Kidney tubule cell (primary cell): ENCODE measurements around the gene RASGRP3.
"Not testable (repeated sequence)": the region's sequence is repeated elsewhere in the genome, so short reads cannot be mapped to it uniquely, and the experiment has no call there.

Source experiments
- DNase-seq: peaks from one replicate; pipeline ENCODE4 v3.0.0-alpha.2; 2018; ENCODE audit warnings: low spot score

Gene RASGRP3

DNA sequence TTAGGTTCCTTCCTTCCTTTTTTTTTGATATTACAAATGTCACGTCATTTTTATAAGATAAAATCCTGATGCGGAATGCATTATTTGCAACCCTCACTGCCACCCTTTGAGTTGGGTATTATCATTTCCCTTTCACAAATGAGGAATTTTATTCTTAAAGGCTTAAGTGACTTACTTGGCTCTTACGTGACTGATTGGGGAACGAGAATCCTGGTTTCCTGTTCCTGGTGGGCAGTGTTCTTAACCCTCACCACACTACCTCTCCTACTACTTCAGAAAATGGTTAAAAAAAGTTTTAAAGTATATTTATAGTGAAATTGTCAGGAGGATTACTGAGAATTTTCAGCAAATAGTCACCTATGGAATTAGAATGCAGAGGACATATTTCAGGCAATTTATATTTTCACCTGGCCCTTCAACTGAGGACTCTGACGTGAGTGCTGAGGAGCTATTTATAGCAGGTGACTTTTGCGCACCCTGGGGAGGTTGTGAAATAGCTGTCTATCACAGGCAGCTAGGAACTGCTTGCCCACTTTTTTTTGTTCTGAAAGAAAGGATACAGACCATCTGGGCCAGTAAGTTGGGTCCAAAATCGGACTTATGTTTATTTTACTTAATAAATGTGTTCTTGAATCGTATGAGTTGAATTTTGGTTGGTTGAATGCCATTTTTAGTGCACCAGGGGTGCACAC, 18.7 kb upstream of the RASGRP3 start:
- DNase-seq = peak; percentile 28

DNA sequence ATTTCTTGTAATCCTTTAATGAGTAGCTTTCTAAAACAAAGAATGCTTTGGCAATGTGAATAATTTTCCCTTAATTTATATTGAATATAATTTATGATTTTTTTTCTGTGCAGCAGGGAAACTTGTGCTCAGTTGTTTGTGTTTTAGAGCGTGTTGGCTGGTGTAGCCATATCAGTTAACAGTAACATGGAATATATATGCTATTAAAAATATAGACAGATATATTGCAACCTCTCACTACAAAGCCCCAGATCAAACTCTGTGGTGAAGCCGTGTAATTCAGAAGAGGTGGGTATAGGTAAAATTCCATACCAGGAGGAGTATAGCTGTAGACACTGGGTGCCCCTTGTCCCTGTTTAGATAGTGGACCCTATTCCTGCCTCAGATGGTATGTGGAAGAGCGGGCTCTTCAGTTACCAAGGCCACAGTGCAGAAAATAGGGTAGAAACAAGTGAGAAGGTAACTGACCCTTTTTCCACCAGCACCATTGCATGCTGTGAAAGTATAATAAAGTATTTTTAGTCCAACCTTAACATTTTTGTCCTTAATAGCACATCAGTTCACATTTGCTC, 18.1 kb upstream of the RASGRP3 start:
- no peak for DNase-seq

DNA sequence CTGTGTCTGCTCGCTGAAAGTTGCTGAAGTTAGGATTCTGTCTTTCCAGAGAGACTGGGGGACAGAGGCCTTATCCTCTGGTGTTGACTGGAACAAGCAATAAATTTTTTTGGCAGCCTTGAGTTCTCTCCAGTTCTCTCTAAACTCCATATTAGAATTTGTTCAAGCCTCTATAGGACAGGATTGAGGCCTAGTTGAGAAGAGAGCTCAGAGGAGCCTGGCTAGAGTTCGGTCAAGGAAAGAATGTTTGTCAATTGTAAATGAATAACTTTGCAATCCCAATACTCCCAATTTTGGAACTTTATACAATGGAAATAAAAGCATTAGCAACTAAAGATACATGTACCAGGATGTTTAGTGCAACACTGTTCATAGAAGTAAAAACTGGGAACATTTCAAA, 16.7 kb upstream of the RASGRP3 start:
- no peak for DNase-seq

DNA sequence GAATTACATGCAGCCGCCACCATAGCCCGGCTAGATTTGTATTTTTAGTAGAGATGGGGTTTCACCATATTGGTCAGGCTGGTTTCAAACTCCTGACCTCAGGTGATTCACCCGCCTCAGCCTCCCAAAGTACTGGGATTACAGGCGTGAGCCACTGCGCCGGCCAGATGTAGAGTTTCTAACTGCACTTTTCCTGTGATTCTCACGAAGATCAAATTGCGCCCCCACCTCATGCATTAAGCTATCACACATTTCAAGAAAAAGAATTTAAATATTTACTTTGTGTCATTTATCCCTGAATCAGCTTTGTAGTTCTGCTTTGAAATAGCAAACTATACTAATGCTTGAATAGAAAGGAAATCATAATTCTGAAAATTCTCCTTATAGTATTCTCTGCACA, 13.9 kb upstream of the RASGRP3 start:
- not testable (repeated sequence) for DNase-seq

DNA sequence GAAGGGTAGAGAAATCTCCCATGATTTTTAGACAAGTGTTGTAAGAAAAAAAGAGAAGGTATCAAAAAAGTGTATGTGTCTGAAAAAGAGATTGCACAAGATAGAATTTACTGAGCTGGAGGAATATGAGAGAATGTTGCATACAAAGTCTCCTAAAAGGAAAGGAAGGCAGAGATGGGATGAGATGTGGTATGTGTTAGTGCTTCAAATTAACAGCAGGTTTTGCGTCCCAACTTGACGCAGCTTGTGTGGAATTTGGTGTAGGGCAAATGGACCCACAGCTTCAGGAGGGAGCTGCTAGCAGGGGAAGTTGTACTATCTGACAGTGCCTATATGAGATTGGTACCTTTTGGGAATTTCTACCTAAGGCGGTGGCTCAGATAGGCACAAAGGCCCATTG, 9.0 kb upstream of the RASGRP3 start:
- no peak for DNase-seq

DNA sequence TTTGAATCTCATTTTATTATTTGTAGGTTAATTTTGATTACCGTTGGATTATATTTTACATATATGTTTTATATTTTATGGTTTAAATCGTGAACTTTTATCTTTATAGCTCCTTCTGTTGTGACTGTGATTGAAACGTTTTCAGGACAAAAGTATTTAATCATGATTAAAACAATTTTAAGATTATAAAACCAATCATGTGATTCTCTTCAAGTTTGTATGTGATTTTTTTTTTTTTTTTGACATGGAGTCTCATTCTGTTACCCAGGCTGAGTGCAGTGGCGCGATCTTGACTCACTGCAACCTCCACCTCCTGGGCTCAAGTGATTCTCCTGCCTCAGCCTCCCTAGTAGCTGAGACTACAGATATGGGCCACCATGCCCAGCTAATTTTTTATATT, 7.2 kb upstream of the RASGRP3 start:
- DNase-seq = no peak

DNA sequence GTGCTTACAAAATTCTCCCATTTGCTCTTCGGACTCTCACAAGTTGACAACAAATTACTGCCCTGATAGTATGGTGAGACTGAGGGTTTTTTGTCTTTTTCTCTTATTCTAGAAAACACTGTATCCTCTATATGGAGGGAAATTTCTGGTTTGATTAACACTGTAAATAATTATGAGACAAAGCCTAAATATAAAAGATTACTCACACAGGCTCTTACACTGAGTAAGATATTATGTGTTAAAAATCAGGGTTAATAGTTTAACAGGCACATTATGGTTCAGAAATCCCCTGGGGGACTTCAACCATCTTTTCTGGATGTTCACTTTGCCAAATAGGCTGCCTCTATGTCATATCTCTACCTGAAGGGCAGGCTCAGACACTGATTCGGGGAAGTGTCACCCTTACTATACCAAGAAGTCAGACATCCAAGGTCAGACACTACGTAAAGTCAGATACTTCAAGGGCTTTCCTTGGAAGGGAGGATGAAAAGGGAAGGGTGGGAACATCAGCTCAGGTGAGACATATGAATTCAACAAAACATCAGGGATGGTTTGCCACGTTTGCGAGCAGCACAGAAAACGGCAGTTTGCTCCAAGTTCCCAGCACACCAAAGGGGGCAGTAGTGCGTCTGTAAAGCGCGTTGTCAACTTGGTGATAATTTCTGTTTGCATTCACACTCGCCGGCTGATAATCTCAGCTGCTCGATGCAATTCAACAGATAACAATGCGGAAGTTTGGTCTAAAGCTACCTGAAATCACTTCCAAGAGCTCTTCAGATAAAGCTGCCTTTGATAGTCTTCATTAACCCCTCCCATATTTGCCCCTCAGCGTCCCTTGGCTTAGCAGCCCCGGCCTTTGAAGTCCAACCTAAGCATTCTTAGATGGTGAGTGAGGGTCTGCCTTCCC, 972 bp upstream of the RASGRP3 start:
- peak; percentile 96 for DNase-seq

DNA sequence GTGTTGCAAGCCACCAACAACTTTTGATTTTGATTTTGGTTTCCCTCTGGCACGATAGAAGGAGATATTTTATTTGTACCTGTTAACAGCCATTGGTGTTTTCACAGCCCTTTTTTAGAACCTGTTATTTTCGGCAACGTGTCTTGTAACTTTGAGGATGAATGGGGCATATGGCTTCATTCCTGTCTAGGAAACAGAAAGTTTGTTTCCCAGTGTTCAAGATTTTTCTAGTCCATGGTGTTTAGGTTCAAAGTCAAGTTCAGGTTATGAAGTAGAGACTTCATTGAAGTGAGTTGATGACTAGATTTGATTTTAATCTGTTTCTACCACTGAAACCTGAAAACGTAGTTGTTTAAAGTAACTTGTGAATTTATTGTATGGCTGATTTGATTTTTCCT, 343 bp downstream of the RASGRP3 start:
- no peak for DNase-seq

DNA sequence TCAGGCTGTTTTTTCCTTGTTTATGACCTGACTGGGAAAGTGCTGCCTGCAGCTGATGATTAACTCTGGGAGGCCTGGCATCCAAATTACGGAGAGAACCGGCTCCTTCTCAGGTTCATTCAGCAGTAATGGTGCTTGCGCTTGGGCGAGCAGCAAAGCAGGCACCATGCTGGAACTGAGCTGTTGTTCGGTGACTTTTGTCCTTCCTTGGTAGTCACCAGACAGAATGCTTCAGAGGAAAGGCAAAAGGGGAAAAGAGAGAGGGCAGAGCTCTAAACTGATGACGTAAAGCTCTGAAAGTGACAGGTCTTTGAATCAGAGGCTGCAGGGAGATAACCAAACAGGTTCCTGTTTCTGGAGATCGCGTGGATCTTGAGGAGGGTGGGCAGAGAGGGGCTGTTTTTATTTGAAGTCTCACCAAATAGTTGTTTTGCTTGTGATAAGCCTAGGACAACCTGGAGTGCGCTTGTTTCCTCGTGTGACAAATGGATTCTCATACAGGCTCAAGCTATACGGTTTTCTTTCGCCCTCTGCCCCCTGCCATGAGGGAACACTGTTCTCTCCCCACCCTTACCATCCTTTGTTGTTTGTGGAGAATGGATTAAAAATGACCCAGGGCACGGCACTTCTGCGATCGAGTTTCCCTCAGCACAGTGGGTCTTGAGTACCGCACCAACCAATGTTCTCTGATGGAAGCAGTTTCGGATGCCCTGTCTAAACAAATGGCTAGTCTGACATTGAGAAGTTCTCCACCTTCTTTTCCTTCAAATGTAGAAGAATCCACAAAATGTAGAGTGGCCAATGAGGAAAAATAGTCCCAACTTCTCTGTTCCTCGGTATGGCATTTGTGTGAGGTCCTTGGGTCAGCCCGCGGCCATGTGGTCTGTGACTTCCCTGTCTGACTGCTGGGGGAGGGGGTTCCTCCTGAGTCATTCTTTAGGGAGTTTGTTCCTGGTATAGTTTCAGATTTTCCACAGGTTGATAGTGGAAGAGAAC, 1.3 kb downstream of the RASGRP3 start:
- DNase-seq = peak; percentile 79

DNA sequence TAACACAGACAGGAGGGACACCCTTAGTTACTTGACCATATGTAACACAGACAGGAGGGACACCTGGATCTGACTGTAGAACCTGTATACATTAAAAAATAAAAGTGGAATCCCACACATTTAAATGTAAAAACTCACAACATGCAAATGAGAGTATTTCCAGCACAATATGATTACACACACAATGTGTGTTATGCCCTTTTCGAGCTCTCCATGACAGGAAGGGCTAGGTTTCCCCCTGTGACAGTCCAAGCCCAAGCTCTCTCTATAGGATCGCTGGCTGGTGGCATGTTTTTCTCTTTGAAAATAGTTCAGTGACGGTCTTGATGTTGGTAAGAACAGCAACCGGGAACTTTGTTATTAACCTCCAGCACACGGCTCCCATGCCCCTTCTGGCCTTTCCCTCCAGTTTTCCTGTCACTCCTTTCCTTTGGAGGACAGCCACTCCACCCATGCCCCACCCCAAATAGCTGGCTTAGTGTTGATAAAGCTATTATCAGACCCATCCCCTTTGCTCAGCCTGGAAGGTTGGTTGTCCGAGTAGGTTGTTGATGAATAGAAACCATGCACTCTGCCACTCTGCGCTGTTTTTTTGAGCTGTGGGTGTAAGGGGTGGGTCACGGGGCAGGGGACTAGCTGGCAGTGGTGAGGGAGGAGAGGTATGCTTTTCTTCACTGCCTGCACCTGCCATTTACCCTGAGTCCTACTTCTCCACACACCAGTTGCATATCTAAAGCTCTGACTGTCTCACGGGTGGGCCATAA, 2.7 kb downstream of the RASGRP3 start:
- DNase-seq = no peak

DNA sequence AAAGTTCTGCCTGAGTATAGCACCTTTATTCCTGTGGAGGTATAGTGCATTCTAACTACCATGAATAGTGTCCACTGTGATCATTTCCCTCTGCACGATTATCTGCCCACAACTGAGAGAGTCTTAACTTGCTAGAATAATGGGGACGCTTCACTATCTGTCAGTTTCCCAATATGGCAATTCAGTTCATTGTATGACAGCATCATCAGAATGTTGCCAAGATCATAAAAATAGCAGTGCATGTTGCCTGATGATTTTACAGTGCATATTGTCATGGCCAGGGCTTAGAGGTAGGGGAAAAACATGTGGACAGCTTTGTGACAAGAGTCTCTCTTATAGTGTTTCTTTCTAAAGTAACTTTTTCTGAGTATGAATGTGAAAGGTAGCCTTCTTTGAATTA, 6.1 kb downstream of the RASGRP3 start:
- no peak for DNase-seq

DNA sequence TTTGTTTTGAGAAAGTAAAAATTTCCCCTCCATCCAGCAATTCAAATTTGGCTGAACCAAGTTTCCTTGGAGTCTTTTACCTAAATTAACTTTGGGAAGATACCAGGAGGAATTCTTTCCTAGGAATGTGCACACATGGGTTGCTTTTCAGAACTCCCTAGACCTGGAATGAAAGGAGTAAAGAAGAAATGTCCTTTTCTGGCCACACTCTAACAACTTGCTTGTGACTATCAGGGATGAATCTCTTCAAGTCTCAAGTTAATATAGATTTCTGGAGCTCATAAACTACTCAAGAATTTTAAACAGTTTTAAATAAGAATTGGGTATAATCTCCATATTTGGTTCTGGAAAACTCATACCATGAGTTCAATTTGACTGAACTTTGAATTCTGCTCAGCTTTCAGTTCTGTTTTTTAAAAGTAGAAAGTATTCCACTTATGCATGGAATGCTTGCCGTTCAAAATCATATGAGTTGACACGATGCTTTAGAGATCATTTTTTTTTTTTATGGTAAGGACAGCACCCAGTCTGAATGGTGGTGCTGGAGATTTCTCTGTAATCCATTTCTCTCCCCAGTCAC, 7.7 kb downstream of the RASGRP3 start:
- DNase-seq = no peak

DNA sequence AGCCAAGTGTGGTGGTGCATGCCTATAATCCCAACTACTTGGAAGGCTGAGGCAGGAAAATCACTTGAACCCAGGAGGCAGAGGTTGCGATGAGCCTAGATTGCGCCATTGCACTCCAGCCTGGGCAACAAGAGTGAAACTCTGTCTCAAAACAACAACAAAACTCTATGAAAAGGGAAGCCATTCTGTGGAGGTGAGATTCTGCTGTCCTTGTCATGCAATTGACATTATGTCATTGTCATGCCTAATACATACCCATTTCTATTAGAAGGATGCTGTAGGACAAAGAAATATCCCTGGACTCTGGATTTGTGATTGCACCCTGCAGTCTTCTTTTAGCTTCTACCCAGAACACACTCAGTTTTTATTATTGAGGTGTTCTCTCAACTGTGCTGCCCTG, 8.6 kb downstream of the RASGRP3 start:
- DNase-seq = no peak

DNA sequence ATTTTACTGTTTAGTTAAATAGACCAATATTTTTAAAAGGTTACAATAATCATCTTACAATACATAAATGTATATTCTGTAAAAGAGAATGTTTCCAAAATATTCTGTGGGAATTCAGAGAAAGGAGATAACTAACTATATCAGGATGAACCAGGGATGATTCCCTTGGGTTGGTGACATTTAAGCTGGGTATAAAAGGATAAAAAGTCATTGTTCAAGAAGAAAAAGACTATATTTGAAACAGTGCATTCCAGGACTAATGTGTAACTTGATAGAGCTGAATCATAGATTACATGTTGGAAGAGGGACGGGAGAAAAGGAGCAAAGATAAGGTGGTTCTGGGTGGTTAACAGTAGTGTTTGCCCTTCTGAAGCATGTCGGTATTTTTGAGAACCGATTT, 10.1 kb downstream of the RASGRP3 start:
- no peak for DNase-seq

DNA sequence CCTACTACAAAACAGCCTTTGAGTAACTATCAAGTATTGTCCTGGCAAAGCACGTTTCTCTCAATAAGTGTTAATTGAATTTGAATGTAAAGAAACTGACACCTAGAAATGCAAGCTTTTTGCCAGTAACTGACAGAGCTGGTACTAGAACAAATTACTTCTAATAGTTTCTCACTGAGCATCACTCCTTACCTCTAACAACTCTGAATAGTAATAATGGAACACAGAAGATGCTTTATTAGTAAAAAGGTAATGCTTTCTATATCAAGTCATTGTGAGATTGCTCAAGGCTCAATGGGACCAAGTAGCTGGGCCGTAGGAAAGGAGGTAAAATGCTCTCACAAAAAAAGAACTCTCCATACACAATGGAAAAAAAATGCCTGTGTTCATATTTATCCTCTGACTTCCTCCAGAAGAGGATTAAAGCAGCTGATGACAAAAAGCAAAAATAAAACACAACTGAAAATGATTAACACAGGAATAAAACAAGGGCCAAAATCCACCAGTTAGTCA, 11.8 kb downstream of the RASGRP3 start:
- no peak for DNase-seq

DNA sequence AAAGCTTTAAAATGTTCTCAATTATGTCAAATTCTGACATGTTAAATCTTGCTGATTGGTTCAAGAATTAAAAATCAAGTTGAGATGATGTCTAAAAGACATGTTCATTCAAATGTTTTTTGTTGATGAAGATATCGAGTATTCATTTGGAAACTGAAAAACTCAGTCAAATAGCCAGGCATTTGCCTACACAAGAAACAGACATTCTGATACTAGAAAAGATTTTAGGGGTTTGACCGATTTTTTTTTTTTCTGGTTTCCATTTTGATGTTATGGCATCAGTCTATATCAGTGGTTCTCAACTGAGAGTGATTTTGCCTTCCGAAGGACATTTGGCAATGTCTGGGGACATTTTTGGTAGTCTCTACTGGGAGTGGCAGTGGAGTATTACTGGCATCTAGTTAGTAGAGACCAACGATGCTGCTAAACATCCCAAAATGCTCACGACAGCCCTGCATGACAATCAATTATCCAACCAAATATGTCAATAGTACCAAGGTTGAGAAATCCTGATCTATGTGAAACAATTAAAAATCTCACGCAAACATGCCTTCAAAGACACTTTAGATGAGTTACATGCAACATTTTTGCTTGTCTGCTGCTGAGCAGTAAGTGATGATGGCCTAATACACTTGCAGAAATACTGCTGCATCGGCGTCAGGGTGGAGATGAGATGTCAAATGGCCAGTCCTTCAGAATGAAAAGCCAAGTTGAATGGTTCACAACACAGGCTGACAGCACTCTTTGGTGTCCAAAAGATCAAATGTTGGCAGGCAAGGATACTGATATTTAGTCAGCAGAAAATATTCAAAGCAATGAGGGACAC, 12.5 kb downstream of the RASGRP3 start:
- DNase-seq = no peak

DNA sequence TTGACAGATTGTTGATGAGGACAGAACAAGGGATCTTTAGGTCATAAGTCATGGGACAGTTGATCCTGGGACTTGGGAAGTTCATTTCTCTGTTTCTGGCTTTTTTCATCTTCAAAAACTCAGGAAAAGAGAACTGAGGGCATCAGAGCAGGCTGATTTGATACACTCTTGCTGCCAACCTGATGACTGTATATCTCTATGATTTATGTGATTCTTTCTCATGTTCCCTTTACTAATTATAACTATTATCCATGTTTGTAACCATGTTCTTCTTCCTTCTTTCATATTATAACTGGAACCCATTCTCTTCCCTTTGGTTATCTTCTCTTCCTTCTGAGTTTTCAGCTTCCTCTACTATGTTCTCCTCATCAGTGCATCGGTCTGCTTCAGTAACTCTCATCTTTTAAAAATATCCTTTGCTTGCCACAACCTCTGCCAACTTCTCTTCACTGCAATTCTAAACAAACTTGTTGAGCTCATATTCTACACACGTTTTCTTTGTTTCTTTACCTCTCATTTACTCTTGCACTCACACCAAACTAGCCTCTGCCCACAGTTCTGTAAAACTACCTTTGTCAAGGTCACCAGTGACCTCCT, 13.5 kb downstream of the RASGRP3 start:
- DNase-seq = no peak

DNA sequence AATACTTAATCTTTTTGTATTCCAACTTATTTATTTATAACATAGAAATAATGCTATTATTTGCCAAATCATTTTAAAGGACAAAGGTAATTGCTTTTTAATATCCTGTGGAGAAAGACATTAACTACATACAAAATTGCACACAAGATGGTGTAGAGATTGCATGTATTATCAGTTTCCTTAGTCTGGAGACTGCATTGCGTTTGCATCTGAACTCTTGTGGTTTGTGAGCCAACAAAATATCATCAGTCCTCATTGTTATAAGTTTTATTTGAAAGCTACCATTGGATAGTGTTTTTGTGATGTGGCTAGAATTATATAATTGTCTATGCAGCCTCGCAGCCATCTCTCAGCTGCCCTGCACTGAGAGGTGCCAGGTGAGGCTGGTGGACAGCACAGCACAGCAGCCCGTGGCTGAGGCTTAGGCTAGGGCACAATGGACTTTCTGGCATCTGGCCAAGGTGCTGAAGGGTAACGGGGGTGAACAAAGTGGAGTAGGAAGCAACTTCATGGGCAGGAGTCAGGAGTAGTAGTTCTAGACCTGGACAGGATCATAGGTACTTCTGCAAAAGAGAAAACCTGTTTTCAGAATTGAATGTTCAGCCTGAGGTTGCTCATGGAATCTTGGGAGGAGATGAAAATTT, 15.1 kb downstream of the RASGRP3 start:
- DNase-seq = peak; percentile 48
